ENCODE data around the gene MAN1C1.
A peak's percentile ranks its signal among the peaks of the same experiment; 100 is the strongest.

DNA sequence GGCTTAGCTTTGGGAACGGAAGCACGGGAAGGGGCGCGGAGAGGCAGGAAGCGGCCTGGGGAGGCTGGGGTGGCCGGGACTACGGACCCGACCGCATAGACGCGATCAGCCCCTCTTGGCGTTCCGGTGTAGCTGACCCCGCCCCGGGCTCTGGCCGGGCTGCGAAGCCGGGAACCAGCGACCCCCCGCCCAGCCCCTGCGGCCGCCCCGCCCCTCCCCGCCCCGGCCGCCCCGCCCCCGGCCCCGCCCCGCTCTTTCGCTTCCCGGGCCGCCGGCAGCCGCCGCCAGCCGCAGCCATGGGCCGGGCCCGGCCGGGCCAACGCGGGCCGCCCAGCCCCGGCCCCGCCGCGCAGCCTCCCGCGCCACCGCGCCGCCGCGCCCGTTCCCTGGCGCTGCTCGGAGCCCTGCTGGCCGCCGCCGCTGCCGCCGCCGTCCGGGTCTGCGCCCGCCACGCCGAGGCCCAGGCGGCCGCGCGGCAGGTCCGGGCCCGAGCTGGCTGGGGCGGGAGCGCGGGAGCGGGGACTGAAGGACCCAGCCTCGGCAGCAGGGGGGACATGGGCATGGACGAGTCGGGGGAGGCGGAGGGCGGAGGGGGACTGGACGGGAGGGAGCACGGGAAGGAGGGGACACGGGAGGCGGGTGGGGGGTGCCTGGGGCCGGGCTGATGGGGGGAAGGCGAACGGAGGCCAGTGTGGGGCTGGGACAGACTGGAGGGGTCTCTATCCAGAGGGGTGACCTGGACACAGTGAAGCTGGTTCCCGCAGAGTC lies 183.5 kb downstream of the MAN1C1 start, which contains the start of gene SELENON:
- TF ChIP-seq, protein P1, sequence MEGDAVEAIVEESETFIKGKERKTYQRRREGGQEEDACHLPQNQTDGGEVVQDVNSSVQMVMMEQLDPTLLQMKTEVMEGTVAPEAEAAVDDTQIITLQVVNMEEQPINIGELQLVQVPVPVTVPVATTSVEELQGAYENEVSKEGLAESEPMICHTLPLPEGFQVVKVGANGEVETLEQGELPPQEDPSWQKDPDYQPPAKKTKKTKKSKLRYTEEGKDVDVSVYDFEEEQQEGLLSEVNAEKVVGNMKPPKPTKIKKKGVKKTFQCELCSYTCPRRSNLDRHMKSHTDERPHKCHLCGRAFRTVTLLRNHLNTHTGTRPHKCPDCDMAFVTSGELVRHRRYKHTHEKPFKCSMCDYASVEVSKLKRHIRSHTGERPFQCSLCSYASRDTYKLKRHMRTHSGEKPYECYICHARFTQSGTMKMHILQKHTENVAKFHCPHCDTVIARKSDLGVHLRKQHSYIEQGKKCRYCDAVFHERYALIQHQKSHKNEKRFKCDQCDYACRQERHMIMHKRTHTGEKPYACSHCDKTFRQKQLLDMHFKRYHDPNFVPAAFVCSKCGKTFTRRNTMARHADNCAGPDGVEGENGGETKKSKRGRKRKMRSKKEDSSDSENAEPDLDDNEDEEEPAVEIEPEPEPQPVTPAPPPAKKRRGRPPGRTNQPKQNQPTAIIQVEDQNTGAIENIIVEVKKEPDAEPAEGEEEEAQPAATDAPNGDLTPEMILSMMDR (conservative IDR thresholded peaks at IDR 0.05): no peak
- TF ChIP-seq ZFX (IDR thresholded peaks at IDR 0.05): peak; percentile 38; the same call in 1 of the 2 replicates

Measured in C4-2B (cell line).